UCSD-AML1 (cell line): ENCODE results near the gene ATAD3C.
A peak's percentile ranks its signal among the peaks of the same experiment; 100 is the strongest.
"Not testable (repeated sequence)": the region's sequence is repeated elsewhere in the genome, so short reads cannot be mapped to it uniquely, and the experiment has no call there.

Experiments
- DNase-seq: peaks from one replicate; lab custom pipeline; 2025; ENCODE audit not compliant: unreplicated experiment; lab: John Stamatoyannopoulos, UW

Gene ATAD3C

DNA sequence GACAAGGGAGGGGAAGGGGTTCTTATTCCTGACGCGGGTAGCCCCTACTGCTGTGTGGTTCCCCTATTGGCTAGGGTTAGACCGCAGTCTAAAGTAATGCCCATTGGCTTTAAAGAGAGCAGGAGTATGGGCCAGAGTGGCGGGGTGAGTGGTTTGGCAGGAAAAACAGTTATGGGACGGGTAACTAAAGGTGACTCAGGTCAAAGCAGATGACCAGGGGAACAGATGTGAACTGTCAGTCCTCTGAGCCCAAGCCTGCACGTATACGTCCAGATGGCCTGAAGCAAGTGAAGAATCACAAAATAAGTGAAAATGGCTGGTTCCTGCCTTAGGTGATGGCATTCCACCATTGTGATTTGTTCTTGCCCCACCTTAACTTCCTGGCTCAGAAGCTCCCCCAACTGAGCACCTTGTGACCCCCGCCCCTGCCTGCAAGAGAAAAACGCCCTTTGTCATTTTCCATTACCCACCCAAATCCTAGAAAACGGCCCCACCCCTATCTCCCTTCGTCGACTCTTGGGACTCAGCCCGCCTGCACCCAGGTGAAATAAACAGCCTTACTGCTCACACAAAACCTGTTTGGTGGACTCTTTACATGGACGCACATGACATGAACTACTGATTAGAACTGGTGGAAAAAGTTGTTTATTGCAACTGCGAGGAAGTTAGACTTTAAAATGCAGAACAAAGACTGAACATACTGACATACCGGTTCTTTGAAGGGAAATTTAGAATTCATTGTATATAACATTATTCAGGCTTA lies 21.3 kb downstream of the ATAD3C start:
- no peak for DNase-seq

DNA sequence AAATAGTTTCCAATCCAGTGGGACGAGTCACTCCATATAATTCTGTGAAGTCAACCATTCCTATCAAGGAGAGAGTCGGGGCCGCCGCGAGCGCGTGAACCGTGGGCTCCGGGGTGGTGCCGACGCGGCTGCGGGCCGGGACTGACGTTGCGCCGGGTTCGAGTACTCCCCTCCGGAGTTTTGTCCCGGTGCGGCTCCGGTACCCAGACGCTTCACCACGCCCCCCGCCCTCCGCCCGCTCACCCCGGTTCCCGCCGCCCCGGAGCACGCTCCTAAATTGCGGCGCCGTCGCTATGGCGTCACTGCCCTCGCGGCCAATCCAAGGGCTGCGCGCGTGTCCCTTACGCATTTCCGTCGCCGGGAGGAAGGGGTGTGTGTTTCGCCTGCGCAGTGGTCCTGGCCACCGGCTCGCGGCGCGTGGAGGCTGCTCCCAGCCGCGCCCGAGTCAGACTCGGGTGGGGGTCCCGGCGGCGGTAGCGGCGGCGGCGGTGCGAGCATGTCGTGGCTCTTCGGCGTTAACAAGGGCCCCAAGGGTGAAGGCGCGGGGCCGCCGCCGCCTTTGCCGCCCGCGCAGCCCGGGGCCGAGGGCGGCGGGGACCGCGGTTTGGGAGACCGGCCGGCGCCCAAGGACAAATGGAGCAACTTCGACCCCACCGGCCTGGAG lies 22.0 kb downstream of the ATAD3C start, which contains the start of gene ATAD3B:
Gene ATAD3B, plus strand, starts transcription at position 377 of the 664 bp plus-strand sequence. Its CDS starts 120 bp downstream, at position 497.
- DNase-seq: peak; percentile 91

DNA sequence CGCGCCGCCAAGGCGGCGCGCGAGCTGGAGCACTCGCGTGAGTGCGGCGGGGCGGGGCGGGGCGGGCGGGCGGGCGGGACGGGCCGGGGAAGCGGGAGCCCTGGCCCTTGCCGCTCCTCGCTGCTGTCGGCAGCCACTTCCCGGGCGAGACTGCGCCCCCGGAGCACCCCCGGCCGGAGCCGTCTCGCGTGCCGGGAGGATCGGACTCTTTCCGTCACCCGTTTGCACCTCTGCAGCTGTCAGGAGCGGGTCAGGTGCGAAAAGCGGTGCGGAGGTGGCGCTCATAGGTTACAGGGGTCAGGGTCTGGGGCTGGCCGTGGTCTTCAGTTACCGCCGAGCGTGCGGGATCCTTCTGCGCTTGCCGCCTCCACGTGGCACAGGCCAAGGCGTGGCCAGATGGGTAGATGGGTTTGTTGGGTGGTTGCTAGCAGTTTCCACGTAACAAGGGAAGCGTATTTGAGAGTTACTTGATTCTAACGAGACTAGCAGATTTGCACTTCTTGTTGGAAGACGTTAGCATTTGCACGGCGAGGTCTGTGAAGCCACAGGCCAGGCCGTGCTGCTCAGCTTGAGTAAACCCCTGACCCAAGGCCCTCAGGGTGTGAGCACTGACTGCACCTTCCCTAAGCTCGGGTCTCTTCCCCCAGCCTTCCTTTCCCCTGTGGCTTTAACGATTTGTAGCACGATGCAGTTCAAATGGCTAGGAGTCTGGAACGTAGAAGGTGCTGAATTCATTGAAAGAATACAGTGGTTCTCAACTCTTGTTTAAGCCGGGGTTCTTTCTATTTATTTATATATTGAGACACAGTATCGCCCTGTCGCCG lies 22.8 kb downstream of the ATAD3C start:
- DNase-seq: not testable (repeated sequence)

DNA sequence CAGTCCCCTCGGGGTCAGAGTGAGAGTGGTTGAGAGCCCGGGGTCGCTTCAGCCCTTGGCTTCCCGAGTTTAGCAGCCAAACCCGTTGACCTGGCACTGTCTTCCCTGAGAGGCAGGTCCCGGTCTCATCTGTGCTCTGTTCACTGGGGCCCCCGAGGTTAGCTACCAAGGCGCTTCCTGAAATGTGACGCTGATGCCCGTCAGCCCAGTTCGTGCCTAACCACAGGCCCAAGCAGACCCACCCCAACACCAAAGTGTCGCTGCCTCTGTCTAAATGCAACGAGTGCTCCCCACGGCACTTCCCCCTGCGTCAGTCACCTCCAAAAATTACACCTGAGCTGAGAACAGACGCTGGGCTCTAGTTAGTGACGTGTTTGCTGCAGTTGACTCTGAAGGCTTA lies 26.5 kb downstream of the ATAD3C start:
- not testable (repeated sequence) for DNase-seq

DNA sequence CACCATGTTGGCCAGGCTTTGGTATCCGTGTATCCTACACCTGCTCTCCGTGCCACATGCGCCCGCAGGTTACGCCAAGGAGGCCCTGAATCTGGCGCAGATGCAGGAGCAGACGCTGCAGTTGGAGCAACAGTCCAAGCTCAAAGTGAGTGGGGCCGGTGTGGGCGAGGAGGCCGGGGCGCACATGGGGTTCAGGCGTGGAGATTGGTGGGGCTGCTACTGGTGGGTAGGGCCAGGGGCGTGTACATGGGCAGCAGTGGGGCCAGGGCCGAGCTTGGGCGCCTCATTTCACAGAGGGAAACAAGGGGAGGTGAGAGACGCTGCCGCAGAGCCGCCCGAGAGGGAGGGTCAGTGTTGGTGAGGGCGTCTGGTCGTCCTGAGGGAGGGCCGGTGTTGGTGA lies 27.7 kb downstream of the ATAD3C start:
- DNase-seq: no peak

DNA sequence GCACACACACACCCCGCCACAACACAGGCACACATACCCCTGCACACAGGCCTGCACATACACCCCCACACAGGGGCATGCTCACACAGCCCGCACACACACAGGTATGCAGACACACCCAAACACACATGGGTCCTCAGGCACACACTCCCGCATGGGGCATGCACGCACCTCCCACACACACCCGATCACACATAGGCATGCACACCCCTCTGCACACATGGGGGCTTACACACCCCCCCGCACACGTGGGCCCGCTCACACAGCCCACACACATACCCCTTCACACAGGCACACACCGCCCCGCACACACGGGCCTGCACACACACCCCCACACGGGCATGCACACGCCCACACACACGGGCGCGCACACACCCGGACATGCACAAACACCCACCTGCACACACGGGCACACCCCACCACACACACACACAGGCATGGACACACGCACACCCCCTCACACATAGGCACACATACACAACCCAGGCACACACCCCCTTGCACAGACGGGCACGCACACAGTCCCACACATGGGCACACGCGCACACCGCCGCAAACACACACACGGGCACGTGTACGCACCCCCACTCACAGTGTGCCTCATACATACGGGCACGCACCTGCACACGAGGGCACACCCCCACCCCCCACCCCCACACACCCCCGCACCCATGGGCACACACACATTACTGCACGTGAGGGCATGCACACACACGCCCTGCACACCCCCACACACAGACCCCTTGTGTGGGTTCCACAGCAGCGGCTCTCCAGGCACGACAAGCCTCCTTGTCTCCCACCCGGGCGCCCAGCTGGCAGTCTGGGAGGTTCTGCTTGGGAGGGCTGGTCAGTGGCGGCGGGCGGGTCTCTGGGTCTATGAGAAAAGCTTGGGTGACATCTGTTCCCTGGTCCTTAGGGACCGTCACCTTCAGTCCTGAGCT lies 30.3 kb downstream of the ATAD3C start:
- DNase-seq: no peak

DNA sequence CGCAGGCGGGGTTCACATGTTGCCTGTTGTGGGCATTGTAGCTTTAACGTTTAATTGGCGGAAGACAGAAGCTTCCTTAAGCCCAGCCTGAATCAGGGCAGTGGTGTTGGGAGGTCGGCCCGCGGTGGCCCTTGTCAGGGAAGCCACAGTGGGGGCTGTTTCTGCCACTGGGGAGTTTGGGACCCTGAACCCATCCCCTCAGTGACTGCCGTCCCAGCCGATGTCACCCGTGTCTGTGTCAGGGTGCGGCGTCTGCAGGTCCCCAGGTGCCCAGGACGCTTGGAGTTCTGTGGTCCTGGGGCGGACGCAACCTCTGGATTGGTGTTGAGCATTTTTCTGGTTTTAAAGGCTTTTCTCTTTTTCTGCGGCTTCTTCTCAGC lies 31.0 kb downstream of the ATAD3C start:
- DNase-seq: not testable (repeated sequence)

DNA sequence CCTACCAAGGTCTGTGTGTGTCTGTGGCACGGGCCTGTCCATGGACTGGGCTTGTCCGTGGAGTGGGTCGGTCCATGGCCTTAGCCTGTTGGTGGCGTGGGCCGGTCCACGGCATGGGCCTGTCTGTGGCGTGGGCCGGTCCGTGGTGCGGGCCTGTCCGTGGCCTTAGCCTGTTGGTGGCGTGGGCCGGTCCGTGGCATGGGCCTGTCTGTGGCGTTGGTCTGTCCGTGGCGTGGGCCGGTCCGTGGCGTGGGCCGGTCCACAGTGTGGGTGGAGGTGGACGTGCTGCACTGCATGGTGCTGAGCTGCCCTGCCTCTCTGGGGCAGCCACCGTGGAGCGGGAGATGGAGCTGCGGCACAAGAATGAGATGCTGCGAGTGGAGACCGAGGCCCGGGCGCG lies 32.3 kb downstream of the ATAD3C start:
- DNase-seq: not testable (repeated sequence)

DNA sequence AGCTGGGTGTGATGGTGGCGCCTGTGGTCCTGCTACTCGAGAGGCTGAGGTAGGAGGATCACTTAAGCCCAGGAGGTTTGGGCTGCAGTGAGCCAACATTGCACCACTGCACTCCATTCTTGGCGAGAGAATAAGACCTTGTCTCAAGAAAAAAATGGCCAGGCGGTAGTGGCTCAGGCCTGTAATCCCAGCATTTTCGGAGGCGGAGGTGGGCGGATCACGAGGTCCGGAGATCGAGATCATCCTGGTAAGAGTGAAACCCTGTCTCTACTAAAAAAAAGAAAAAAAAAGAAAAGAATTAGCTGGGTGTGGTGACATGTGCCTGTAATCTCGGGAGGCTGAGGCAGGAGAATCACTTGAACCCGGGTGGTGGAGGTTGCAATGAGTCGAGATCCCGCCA lies 33.4 kb downstream of the ATAD3C start:
- DNase-seq: no peak

DNA sequence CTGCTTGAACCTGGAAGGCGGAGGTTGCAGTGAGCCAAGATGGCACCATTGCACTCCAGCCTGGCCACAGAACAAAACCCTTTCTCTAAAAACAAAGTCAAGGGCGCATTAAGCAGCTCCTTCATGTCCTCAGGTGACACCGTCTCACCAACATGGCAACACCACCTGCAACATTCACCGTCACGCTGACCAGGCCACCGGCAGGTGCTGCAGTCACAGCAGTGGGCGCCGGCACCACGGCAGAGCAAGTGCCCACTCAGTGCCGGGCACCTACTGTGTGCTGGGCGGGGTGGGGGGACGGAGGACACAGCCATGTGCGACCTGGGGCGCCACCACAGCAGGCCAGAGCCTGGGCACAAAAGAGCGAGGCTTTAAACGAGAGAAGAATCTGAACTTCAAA lies 34.2 kb downstream of the ATAD3C start:
- DNase-seq: no peak

DNA sequence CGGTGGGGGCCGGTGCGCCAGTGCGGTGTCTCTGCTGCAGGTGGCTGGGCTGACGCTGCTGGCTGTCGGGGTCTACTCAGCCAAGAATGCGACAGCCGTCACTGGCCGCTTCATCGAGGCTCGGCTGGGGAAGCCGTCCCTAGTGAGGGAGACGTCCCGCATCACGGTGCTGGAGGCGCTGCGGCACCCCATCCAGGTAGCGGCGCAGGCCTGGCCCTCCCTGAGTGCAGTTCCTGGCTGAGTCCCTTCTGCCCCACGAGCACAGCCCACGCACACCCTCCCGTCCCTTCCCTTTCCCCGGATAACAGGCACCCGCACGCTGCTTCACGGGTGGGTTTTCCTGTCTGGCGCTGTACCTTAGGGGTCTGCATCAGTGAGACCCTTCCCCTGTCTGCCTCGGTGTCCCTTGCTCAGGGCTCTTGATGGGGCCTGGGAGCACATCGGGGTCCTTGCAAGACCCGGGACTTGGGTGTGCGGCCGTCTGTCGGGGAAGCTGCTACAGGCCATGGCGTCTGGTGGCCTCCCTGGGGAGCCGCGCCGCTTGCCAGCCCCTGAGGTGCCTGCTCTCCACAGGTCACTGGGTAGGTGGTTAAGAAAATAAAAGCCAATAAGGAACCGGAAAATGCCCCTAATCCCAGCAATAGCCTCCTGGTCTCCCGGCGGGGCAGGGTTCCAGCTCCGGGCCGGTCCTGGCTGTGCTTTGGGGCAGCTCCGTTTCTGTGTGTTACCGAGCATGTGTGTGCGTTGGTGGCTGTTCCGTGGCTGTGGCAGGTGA lies 35.7 kb downstream of the ATAD3C start:
- DNase-seq: not testable (repeated sequence)

DNA sequence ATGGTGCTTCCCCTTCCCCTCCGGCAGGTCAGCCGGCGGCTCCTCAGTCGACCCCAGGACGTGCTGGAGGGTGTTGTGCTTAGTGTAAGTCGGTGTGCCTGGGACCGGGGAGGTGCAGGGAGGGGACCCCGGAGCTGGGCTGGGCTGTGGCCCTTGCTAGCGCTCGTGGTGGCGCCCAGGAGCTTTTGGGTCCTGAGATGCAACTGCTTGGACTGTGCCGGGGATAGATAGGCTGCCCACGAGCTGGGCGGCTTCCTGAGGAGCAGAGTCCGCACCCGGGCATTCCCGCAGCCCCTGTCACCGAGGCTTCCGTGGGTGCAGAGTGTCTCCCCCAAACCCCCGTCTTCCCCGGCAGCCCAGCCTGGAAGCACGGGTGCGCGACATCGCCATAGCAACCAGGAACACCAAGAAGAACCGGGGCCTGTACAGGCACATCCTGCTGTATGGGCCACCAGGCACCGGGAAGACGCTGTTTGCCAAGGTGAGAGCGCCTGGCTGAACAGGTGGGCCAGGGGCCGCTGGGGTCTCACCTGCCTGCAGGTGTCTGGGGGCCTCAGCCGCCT lies 36.3 kb downstream of the ATAD3C start:
- not testable (repeated sequence) for DNase-seq

DNA sequence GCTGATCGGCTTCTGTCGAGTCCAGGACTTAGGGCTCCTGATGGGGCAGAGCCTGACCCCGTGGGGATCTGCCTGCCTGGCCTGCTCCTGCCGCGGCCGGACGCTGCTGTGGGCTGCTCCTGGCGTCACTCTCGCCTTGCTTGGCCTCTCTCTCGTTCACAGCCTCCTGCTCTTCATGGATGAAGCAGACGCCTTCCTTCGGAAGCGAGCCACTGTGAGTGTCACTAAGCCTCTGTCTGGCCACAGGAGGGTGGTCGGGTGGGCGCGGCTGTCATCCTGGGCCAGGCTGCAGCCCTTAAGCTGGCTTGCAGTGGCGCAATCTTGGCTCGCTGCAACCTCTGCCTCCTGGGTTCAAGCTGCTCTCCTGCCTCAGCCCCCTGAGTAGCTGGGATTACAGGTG lies 38.2 kb downstream of the ATAD3C start:
- no peak for DNase-seq

DNA sequence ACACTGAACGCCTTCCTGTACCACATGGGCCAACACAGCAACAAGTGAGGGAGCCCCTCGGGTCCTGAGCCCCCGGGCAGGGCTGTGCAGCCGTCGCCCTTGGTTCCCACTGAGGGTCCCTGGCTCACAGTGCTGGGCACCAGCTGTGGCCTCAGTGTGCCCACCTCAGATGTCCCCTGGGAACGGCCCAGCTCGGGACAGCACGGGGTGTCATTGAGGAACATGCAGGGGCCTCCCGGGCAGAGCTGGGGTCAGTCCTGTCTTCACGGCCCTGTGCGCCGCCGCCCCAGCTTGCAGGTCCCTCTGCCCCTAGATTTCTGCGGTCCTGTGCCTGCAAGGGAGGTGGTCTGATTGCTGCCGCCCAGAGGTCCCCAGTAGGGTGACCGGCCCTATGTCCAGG lies 39.7 kb downstream of the ATAD3C start:
- no peak for DNase-seq

DNA sequence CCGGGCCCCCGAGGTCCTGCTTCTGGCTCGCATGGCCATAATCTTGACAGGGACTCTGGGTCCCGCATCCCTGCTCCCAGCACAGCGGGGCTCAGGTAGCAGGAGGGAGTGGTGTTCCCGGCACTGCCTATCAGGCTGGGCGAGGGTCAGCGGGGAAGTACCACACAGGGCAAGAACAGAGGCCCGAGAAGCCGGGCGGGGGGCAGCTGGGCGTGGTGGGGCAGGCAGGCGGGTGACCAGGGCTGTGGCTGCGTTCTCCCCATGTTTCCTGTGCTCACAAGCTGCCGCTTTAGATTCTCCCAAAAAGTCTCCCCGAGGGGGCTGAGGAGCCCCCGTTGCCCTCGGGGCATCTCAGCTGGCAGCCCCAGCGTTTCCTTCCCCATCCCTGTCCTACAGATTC lies 40.4 kb downstream of the ATAD3C start:
- no peak for DNase-seq

DNA sequence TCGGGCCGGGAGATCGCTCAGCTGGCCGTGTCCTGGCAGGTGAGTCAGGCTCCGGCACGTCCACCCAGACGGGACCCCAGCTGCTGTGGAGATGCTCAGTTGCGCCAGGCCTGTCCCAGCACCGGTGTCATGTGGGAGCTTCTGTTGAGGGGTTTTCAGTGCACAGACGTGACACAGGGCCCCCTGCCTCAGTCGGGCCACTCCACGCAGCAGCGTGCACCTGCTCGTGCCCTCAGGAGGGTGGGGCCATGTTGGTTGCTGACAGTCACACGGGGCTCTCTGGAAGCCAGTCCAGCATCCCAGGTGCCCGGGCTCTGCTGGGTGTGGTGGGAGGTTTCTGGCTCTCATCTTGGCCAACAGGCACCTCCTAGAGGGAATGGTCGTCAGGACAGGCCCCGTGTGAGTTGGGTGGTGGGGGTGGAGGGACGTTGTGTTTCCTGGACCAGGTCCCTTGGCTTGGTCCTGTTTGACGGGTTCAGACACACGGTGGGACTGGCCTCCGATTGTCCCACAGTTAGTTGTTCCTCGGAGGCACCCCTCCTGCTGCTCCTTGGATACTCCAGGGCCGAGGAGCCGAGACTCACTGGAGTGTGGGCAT lies 41.2 kb downstream of the ATAD3C start:
- DNase-seq: no peak

DNA sequence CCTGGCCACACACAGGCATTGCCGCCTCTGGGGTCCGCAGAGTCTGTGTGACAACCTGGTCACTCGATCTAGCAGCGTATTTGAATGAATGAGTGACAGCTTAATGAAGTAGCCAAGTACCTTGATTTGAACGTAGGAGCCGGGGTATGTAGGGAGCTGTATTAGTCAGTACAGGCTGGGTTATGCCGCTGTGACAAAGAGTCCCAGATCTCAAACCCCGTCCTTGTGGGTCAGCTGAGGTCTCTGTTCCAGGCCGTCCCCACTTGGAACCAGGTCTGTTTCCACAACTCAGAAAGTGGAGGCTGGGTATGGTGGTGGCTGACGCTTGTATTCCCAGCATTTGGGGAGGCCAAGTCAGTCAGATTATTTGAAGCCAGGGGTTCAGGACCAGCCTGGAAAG lies 42.1 kb downstream of the ATAD3C start:
- no peak for DNase-seq

DNA sequence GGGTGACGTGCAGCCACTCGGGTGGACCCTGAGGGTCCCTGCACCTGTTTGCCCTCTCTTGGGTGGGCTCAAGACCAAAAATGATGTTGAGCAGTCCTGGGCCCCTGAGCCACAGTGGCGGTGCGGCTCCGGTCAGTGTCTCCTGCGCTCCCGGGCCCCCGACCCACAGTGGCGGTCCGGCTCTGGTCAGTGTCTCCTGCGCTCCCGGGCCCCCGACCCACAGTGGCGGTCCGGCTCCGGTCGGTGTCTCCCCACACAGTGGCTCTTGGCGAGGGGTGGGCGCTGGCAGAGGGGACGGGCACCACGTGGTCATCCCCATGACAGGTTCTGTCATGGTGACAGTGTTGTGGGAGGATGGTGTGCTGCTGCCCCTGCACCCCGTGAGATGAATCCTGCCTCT lies 44.8 kb downstream of the ATAD3C start:
- not testable (repeated sequence) for DNase-seq

DNA sequence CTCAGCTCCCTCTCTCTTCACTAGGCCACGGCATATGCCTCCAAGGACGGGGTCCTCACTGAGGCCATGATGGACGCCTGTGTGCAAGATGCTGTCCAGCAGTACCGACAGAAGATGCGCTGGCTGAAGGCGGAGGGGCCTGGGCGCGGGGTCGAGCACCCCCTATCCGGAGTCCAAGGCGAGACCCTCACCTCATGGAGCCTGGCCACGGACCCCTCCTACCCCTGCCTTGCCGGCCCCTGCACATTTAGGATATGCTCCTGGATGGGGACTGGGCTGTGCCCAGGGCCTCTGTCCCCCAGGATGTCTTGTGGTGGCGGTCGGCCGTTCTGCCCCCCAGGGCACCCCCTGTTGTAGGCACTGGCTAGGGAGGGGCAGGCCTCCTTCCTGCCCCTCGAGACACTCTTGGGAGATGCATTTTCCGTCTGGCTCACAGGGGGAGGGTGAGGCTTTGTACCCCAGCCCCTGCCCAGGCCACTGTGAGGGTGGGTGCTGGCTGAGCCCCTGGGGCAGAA lies 46.0 kb downstream of the ATAD3C start:
- DNase-seq: not testable (repeated sequence)
